Activated CD4-positive, alpha-beta T cell treated with anti-CD3 and anti-CD28 coated beads, Interleukin-2, amount 10 ng/mL, durations not matched to agents 24 days and 14 days (primary cell): Measurements from ENCODE around the gene ICA1L. TPM values are rescaled to one million over a fixed set of nuclear protein-coding genes. Genes with fewer than 3 reads are reported as not detected.

Experiments
- DNase-seq: peaks from one replicate; pipeline ENCODE4 v3.0.0; 2022
- H3K27ac Mint-ChIP-seq: one replicate; pipeline ENCODE4 v1.8.0; 2022; ENCODE audit warnings: mild to moderate bottlenecking, mixed read lengths
- H3K27me3 Mint-ChIP-seq: one replicate; pipeline ENCODE4 v1.8.0; 2022; ENCODE audit warnings: mixed read lengths
- H3K36me3 Mint-ChIP-seq: one replicate; pipeline ENCODE4 v1.8.0; 2022; ENCODE audit warnings: low read depth, mild to moderate bottlenecking, mixed read lengths
- H3K4me1 Mint-ChIP-seq: one replicate; pipeline ENCODE4 v1.8.0; 2021; ENCODE audit warnings: mixed read lengths
- H3K4me3 Mint-ChIP-seq: one replicate; pipeline ENCODE4 v1.8.0; 2022; ENCODE audit warnings: mild to moderate bottlenecking, moderate library complexity, mixed read lengths
- H3K9me3 Mint-ChIP-seq: one replicate; pipeline ENCODE4 v1.8.0; 2021; ENCODE audit warnings: mixed read lengths
- intact Hi-C: fragments of 100-400 bp; cut with micrococcal nuclease; formaldehyde crosslinking; loops from one replicate; pipeline ENCODE4 v1.15.1; 2023
- total RNA-seq: library from RNA; stranded (reverse); gene quantifications from 2 replicates; pipeline ENCODE4 v1.2.3, GENCODE V29; 2022

ICA1L gene
- total RNA-seq, 1 donor from 2014 or later, result 7.8 TPM

DNA sequence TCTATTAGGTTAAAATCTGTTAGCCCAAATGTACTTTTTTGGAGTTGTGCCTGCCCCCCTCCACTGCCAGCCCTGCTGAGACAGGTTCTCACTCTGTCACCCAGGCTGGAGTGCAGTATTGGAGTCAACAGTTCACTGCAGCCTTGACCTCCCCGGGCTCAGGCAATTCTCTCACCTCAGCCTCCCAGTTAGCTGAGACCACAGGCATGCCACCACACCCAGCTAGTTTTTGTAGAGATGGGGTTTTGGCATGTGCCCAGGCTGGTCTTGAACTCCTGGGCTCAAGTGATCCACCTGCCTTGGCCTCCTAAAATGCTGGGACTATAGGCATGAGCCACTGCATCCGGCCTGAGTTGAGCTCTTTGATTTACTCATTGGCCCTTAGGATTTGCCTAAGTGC is 110.7 kb downstream of the ICA1L start:
- intact Hi-C loops, result loop anchor here (5.0 to 10.0 kb wide), 2 partner anchors 119 to 176 kb away; no protein-coding TSS in a partner anchor
- Mint-ChIP-seq H3K36me3 (peaks cover 36% of the 10 kb centered on the region), H3K4me1 (peaks cover 27% of the 10 kb centered on the region), H3K27ac (no peak overlapping the region), H3K4me3 (no peak overlapping the region), H3K9me3 (peaks cover 8% of the 10 kb centered on the region), H3K27me3 (no peaks in the 10 kb centered on the region)
- no peak for DNase-seq

DNA sequence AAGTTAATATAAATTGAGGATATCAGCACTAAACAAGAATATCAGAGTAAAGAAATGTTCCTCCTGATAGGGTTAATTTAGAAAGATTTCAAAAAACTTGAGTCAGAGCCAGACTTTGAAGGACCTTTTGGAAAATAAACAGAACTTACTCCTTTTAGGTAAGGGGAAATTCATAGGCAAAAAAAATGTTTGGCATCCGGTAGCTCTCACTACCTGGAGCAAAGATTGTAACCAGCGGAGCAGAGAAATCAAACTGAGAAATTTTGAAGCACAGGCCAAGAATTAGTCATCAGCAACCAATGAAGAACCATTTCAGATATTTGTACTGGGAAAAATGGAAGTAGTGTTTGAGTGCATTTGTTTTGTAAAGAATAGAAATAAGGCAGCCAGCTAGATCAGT is 113.0 kb downstream of the ICA1L start:
- Mint-ChIP-seq H3K4me3 (no peak overlapping the region), H3K27ac (no peak overlapping the region)

DNA sequence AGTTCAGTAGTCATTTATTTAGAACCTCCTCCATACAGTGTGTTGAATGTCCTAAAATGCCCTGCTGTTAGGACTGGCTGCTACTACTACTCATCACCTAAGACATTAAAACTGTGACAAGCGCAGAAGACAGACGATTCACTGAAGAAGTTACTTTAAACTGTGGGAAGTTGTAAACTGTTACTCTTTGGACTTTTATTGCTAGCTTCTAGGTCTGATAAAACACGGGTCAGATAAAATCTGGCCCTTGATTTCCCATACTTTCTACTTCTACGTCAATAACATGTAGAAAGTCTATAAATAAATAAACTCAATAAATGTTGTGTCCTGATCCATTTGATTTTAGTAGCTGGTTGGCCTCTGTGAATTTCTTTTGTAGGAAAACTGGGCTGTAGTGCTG is 113.4 kb downstream of the ICA1L start:
- Mint-ChIP-seq H3K27ac (no peak overlapping the region), H3K4me1 (peaks cover 23% of the 10 kb centered on the region), H3K27me3 (no peaks in the 10 kb centered on the region), H3K36me3 (peaks cover 23% of the 10 kb centered on the region), H3K9me3 (peaks cover 3% of the 10 kb centered on the region), H3K4me3 (no peak overlapping the region)
- intact Hi-C loops, result no loop called here
- DNase-seq, result no peak

More for the DNA sequence above, 113.0 kb downstream of the ICA1L start:
- Mint-ChIP-seq H3K4me1 (peaks cover 26% of the 10 kb centered on the region), H3K36me3 (peaks cover 21% of the 10 kb centered on the region), H3K27me3 (no peaks in the 10 kb centered on the region), H3K9me3 (peaks cover 7% of the 10 kb centered on the region)
- DNase-seq, result no peak
- intact Hi-C loops, result no loop called here

DNA sequence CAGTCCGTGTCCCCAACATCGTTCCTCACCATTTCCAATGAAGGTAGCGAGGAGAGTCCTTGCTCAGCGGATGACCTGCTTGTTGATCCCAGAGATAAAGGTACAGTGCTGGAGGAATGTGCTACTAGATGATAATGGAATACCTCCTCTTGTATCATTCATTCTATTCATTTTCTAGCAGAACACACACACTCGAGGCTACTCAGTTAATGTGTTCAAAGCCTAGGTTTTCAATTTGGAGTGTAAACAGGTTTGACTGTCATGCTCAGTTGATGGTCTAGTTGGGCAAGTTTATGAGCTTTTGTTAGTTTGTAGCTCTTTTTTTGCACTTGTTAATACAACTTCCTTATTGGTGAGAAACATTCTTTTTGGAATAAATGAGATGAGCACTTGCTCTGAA is 114.2 kb downstream of the ICA1L start:
- Mint-ChIP-seq H3K27ac (no peak overlapping the region), H3K4me1 (peaks cover 16% of the 10 kb centered on the region), H3K36me3 (peaks cover 23% of the 10 kb centered on the region), H3K9me3 (peaks cover 3% of the 10 kb centered on the region), H3K27me3 (no peaks in the 10 kb centered on the region), H3K4me3 (no peak overlapping the region)
- intact Hi-C loops, result no loop called here
- DNase-seq, result no peak

DNA sequence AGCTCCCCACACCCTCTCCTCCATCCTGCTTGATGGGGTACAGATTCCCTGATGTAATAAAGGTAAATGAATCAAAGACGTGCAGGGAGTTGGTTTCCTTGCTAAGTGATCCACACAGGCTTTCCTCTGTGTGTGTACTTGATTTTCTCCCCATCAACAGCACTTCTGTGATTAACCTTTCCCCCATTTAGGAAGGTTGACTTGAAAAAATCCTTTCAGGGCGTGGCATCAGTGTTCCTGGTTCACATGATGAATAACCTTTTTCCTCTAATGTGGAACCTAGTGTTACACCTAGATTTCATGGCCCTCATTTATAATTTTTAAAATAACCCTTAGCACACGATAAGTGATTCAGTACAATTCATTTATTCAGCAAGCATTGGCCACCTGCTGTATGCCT is 115.0 kb downstream of the ICA1L start:
- no peak overlapping the region for H3K27ac Mint-ChIP-seq
- H3K9me3 Mint-ChIP-seq, result peaks cover 3% of the 10 kb centered on the region
- DNase-seq, result no peak
- H3K4me3 Mint-ChIP-seq, result no peak overlapping the region
- peaks cover 25% of the 10 kb centered on the region for H3K36me3 Mint-ChIP-seq
- intact Hi-C loops, result no loop called here
- H3K4me1 Mint-ChIP-seq, result peaks cover 11% of the 10 kb centered on the region
- no peaks in the 10 kb centered on the region for H3K27me3 Mint-ChIP-seq

DNA sequence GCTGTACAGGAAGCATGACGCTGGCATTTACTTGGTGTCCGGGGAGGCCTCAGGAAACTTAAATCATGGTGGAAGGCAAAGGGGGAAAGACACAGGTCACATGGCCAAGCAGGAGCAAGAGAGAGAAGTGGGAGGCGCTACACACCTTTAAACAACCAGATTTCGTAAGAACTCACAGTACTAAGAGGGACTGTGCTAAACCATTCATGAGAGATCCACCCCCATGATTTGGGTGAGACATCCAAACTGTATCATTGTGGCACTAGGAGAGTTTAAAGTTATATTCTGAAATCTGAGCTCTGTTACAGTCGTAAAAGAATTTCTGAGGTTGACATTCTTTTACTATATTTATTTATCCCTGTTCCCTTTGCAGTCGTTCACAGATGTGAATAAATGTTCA is 116.6 kb downstream of the ICA1L start:
- DNase-seq, result no peak
- intact Hi-C loops, result loop anchor here (5.0 kb wide), 1 partner anchor 53 kb away; no protein-coding TSS in a partner anchor
- peaks cover 3% of the 10 kb centered on the region for H3K9me3 Mint-ChIP-seq
- H3K4me1 Mint-ChIP-seq, result peaks cover 6% of the 10 kb centered on the region
- H3K27me3 Mint-ChIP-seq, result no peaks in the 10 kb centered on the region
- H3K27ac Mint-ChIP-seq, result no peak overlapping the region
- H3K4me3 Mint-ChIP-seq, result no peak overlapping the region
- H3K36me3 Mint-ChIP-seq, result peaks cover 16% of the 10 kb centered on the region

DNA sequence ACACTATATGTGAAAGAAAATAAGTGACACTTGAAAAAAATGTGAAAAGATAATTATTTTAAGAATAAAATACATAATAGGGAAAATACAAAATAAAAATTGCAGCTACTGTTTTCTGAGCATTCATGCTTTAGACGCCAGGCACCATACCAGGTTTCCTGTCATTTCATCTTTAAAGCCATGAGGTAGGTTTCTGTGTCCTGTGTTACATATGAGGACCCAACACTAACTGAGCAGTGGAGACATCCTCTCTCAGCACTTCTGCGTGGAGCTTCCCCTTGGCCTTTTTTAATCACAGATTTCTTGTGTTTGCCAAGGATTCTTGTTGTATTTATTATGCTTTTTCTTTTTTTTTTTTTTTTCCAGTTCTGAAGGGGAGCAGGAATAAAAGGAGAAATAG is 119.5 kb downstream of the ICA1L start:
- DNase-seq, result no peak
- Mint-ChIP-seq H3K4me1 (peaks cover 6% of the 10 kb centered on the region), H3K4me3 (no peak overlapping the region), H3K36me3 (peaks cover 8% of the 10 kb centered on the region), H3K27me3 (no peaks in the 10 kb centered on the region), H3K9me3 (peaks cover 11% of the 10 kb centered on the region), H3K27ac (no peak overlapping the region)
- intact Hi-C loops, result loop anchor here (5.0 kb wide), 1 partner anchor 50 kb away; no protein-coding TSS in a partner anchor

DNA sequence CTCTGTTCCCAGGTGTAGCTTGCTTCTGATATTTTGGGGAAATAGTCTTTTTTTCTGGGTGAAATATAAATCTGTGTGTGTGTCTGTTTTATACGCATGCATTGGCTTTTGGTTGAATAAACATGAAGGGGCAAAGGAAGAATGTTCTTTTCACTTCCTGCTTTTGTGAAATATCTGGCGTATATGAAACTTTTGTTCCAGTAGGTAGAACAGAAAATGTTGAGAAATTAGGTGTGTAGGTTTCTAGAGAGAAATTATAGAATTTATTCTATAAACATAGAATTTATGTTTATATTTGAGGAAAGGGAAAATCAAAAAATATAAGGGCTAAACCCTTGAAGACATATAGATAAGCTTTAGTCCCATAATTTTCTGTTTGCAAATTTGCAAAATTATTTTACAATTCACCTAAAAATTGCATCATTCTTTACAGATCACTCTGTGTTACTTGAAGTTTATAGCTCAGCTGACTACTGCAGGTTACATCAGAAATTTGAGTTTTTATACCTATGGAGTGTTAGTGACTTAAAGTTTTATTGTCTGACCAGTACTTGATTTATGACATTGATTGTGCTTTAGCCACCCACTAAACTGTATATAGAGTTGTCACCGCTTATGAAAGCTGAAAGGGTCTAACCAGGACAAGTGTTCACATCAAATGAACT is 120.7 kb downstream of the ICA1L start:
- Mint-ChIP-seq H3K4me3 (no peak overlapping the region), H3K36me3 (peaks cover 8% of the 10 kb centered on the region), H3K27ac (no peak overlapping the region), H3K9me3 (peaks cover 11% of the 10 kb centered on the region), H3K4me1 (peaks cover 6% of the 10 kb centered on the region), H3K27me3 (no peaks in the 10 kb centered on the region)
- intact Hi-C loops, result loop anchor here (5.0 kb wide), 1 partner anchor 49 kb away; no protein-coding TSS in a partner anchor
- no peak for DNase-seq

DNA sequence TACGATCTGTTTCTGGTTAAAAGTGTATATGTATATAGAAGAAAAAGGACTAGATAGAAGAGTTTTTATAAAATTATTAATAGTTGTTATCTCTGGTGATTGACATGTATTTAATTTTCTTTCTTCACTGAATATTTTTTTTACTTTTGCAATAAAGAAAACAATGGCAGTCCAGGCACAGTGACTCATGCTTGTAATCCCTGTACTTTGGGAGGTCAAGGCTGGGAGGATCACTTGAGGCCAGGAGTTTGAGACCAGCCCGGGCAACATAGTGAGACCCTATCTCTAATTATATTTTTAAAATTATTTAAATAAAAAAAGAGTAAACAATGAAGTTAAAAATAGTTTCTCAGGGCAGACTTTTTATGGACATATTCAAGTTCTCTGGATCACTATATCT is 122.1 kb downstream of the ICA1L start:
- Mint-ChIP-seq H3K36me3 (peaks cover 13% of the 10 kb centered on the region), H3K27ac (no peak overlapping the region), H3K27me3 (no peaks in the 10 kb centered on the region), H3K4me3 (no peak overlapping the region), H3K4me1 (peaks cover 6% of the 10 kb centered on the region), H3K9me3 (peaks cover 17% of the 10 kb centered on the region)
- intact Hi-C loops, result no loop called here
- no peak for DNase-seq

DNA sequence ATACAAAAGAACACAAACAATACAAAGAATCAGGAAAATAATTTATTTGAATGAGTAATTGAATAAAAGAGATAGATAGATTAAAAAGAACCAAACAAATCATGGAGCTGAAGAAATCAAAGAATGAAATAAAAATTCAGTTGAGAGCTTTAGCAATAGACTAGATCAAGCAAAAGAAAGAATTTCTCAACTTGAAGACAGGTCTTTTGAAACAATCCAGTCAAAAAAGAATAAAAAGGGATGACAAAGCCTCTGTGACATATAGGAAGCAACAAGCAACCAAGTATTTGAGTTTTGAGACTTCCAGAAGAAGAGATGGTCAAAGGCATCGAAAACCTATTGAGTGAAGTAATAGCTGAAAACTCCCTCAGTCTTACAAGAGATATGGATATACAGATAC is 128.0 kb downstream of the ICA1L start:
- Mint-ChIP-seq H3K27me3 (no peaks in the 10 kb centered on the region), H3K4me3 (no peak overlapping the region), H3K9me3 (peaks cover 33% of the 10 kb centered on the region), H3K4me1 (no peaks in the 10 kb centered on the region), H3K27ac (no peak overlapping the region), H3K36me3 (peaks cover 33% of the 10 kb centered on the region)
- no peak for DNase-seq
- intact Hi-C loops, result no loop called here

DNA sequence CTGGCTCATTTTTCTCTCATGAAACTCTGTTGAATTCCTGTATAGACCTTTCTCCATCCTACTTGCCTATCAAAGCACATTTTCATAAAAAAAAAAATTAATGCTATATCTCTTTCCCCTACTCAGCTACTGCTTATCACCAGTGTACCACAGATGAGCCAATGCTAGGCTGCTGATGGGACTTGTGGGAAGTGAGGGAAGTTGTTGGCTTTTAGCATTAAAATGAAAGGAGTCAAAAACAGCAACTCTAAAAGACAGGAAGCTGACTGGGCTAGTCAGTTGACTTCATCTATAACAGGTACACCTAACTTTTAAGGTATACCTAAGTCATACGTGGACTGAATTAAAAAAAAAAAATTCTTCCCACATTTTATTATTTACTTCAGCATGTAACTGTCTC is 134.7 kb downstream of the ICA1L start:
- Mint-ChIP-seq H3K36me3 (peaks cover 31% of the 10 kb centered on the region), H3K9me3 (peaks cover 8% of the 10 kb centered on the region), H3K4me1 (no peaks in the 10 kb centered on the region), H3K27me3 (no peaks in the 10 kb centered on the region), H3K4me3 (no peak overlapping the region), H3K27ac (no peak overlapping the region)
- DNase-seq, result no peak
- intact Hi-C loops, result no loop called here

DNA sequence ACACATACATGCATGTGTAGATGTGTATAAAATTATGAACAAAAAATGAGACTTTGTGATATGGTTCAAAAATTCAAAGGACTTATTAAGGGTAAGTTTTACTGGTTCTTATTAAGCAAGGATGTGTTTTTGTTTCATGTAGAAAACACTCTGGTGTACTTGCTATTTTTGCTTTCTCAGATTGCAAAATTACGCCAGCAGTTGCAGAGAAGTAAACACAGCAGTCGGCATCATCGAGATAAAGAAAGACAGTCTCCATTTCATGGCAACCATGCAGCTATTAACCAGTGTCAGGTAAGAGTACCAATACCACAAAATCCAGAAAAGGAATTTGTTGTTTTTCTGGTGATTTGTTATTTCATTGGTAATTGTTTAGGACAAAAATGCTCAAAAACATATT is 145.5 kb downstream of the ICA1L start:
- Mint-ChIP-seq H3K4me1 (peaks cover 4% of the 10 kb centered on the region), H3K27ac (no peak overlapping the region), H3K36me3 (peaks cover 26% of the 10 kb centered on the region), H3K9me3 (peaks cover 9% of the 10 kb centered on the region), H3K4me3 (no peak overlapping the region), H3K27me3 (no peaks in the 10 kb centered on the region)
- DNase-seq, result no peak
- intact Hi-C loops, result no loop called here

DNA sequence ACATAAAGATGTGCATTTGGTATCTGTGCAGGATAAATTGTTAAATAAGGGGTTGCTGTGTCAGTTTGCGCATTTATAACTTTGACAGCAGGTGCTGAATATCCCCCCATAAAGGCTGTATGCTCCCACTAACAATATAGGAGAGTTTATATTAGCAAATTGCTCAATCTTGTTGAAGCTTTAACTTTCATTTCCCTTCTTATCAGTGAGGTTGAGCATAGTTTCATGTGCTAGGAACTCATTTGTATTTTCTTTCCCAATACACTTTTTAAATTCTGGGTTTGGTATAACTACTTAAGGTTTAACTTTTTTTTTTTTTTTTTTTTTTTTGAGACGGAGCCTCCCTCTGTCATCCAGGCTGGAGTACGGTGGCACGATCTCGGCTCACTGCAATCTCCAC is 147.8 kb downstream of the ICA1L start:
- peaks cover 4% of the 10 kb centered on the region for H3K4me1 Mint-ChIP-seq
- intact Hi-C loops, result no loop called here
- no peaks in the 10 kb centered on the region for H3K27me3 Mint-ChIP-seq
- no peak overlapping the region for H3K4me3 Mint-ChIP-seq
- no peaks in the 10 kb centered on the region for H3K9me3 Mint-ChIP-seq
- H3K36me3 Mint-ChIP-seq, result peaks cover 13% of the 10 kb centered on the region
- H3K27ac Mint-ChIP-seq, result no peak overlapping the region
- no peak for DNase-seq
